A549 (cell line): Measurements from ENCODE around the gene CDHR5.

Source experiments
- CTCF ChIP-seq: fragments of >200 bp; sonication (Bioruptor Twin); formaldehyde crosslinking; IDR thresholded peaks from 3 replicates; pipeline ENCODE4 v1.5.1; 2016
- EP300 ChIP-seq, 2 experiments: fragments of >200 bp; sonication (Bioruptor Twin); formaldehyde crosslinking; IDR thresholded peaks; 2 replicates in 1 of 2; 3 replicates in 1 of 2; pipeline ENCODE4 v1.6.1; 2016 to 2017
- GATA3 ChIP-seq: IDR thresholded peaks from 2 replicates; pipeline ENCODE4 v1.6.1; 2012; ENCODE audit warnings: borderline replicate concordance
- HDAC2 ChIP-seq: fragments of 200-600 bp; sonication (generic); IDR thresholded peaks from 2 replicates; pipeline ENCODE4 v1.6.1; 2016
- JUNB ChIP-seq: fragments of >200 bp; sonication (Bioruptor Twin); formaldehyde crosslinking; IDR thresholded peaks from 2 replicates; pipeline ENCODE4 v1.6.1; 2016
- PBX3 ChIP-seq: IDR thresholded peaks from 2 replicates; pipeline ENCODE4 v1.6.1; 2012
- PHF8 ChIP-seq: fragments of 200-600 bp; sonication (generic); IDR thresholded peaks from 2 replicates; pipeline ENCODE4 v1.6.1; 2016; ENCODE audit warnings: low read depth, mild to moderate bottlenecking, antibody characterized with exemption, moderate library complexity, borderline replicate concordance
- SMC3 ChIP-seq: fragments of >200 bp; sonication (Bioruptor Twin); formaldehyde crosslinking; IDR thresholded peaks from 3 replicates; pipeline ENCODE4 v1.6.1; 2018; ENCODE audit warnings: inconsistent platforms
- TP53 ChIP-seq: fragments of 250-450 bp; sonication (Bioruptor Pico); IDR thresholded peaks from 2 replicates; pipeline ENCODE4 v1.5.0; 2021; ENCODE audit warnings: mild to moderate bottlenecking, moderate library complexity

DNA sequence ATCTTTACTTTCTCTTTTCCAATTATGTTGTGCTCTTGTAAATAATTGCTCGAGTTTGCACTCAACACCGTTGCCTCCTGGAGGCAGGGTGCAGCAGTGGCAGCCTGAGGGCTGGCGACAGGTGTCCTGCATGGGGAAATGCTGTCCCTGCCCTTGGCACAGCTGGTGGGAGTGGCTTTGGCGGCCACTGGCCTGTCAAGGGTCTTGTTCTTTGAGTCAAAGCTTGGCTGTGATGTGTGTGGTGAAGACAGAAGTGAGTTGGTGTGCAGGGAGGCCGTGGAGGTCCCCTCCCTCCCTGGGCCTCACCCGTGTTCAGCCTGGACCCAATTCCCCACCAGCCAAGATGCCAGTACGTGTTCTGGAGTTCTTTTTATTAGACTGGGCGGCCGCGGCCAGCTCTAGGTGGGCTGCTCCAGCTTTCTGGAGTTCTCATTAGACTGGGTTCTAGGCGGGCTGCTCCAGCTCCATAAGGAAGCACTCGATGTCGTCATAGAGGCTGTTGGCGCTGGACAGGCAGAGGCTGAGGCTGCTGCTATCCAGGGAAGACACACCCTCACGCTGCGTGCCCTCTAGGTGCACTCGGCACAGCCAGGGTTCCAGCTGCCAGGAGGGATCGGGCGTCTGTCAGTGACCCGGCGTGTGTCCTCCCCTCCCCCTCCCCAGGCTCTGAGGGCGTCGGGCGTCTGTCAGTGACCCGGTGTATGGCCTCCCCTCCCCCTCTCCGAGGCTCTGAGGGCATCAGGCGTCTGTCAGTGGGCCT, 12.4 kb downstream of the CDHR5 start:
- TF ChIP-seq HDAC2, result no peak
- no peak for TF ChIP-seq EP300 (IDR thresholded peaks at IDR 0.05)
- no peak for TF ChIP-seq PHF8
- no peak for TF ChIP-seq GATA3
- no peak for TF ChIP-seq SMC3
- no peak for TF ChIP-seq PBX3
- TF ChIP-seq TP53 (CRISPR knock-in tag), result no peak
- no peak for TF ChIP-seq CTCF
- TF ChIP-seq JUNB, result no peak
